SK-N-SH treated with all-trans-retinoic acid at 6 μM for 48 hours (cell line): ENCODE measurements around the gene MYL4.

Experiments used
- ATAC-seq: fragments of 200-7000 bp; cut with Tn5 transposase; 3 replicates; pipeline ENCODE4 v1.9.1; 2020; ENCODE audit warnings: mild to moderate bottlenecking, moderate library complexity
- BACH2 ChIP-seq: fragments of 250-450 bp; sonication (Bioruptor Pico); IDR thresholded peaks from 2 replicates; pipeline ENCODE4 v1.9.0; 2021; ENCODE audit warnings: mild to moderate bottlenecking, borderline replicate concordance
- CREB5 ChIP-seq: fragments of 250-450 bp; sonication (Bioruptor Pico); IDR thresholded peaks from 2 replicates; pipeline ENCODE4 v1.5.1; 2020; ENCODE audit warnings: low read depth, mild to moderate bottlenecking, moderate library complexity
- CSDC2 ChIP-seq: fragments of 250-450 bp; sonication (Bioruptor Pico); IDR thresholded peaks from 2 replicates; pipeline ENCODE4 v1.5.0; 2020; ENCODE audit warnings: mild to moderate bottlenecking, moderate library complexity
- CSRNP3 ChIP-seq: fragments of 250-450 bp; sonication (Bioruptor Pico); IDR thresholded peaks from 2 replicates; pipeline ENCODE4 v1.5.1; 2021; ENCODE audit warnings: mild to moderate bottlenecking, moderate library complexity
- ESRRG ChIP-seq: fragments of 250-450 bp; sonication (Bioruptor Pico); IDR thresholded peaks from 2 replicates; pipeline ENCODE4 v1.6.1; 2021; ENCODE audit warnings: mild to moderate bottlenecking
- GLIS3 ChIP-seq: fragments of 250-450 bp; sonication (Bioruptor Pico); IDR thresholded peaks from 2 replicates; pipeline ENCODE4 v1.5.0; 2020; ENCODE audit warnings: mild to moderate bottlenecking, moderate library complexity
- ISL1 ChIP-seq: fragments of 250-450 bp; sonication (Bioruptor Pico); IDR thresholded peaks from 2 replicates; pipeline ENCODE4 v2.1.2; 2022; ENCODE audit warnings: mild to moderate bottlenecking, moderate library complexity
- OSR1 ChIP-seq: fragments of 250-450 bp; sonication (Bioruptor Pico); IDR thresholded peaks from 2 replicates; pipeline ENCODE4 v1.8.0; 2022; ENCODE audit warnings: moderate library complexity, mild to moderate bottlenecking, inconsistent platforms
- PATZ1 ChIP-seq: fragments of 250-450 bp; sonication (Bioruptor Pico); IDR thresholded peaks from 2 replicates; pipeline ENCODE4 v1.8.0; 2020; ENCODE audit warnings: mild to moderate bottlenecking, moderate library complexity, borderline replicate concordance
- PPARA ChIP-seq: fragments of 250-450 bp; sonication (Bioruptor Pico); IDR thresholded peaks from 2 replicates; pipeline ENCODE4 v1.5.0; 2020; ENCODE audit warnings: mild to moderate bottlenecking, borderline replicate concordance
- RARB ChIP-seq: fragments of 250-450 bp; sonication (Bioruptor Pico); IDR thresholded peaks from 2 replicates; pipeline ENCODE4 v1.8.0; 2021; ENCODE audit warnings: mild to moderate bottlenecking, moderate library complexity
- SNAI2 ChIP-seq: fragments of 250-450 bp; sonication (Bioruptor Pico); IDR thresholded peaks from 2 replicates; pipeline ENCODE4 v1.5.0; 2020; ENCODE audit warnings: mild to moderate bottlenecking, moderate library complexity
- TCF4 ChIP-seq: fragments of 250-450 bp; sonication (Bioruptor Pico); IDR thresholded peaks from 2 replicates; pipeline ENCODE4 v1.8.0; 2021; ENCODE audit warnings: mild to moderate bottlenecking, moderate library complexity, borderline replicate concordance
- TOX ChIP-seq: fragments of 250-450 bp; sonication (Bioruptor Pico); IDR thresholded peaks from 2 replicates; pipeline ENCODE4 v1.8.0; 2021; ENCODE audit warnings: mild to moderate bottlenecking, moderate library complexity, borderline replicate concordance
- TSHZ2 ChIP-seq: fragments of 250-450 bp; sonication (Bioruptor Pico); IDR thresholded peaks from 2 replicates; pipeline ENCODE4 v1.5.0; 2020; ENCODE audit warnings: mild to moderate bottlenecking, moderate library complexity
- ZC3H10 ChIP-seq: fragments of 250-450 bp; sonication (Bioruptor Pico); IDR thresholded peaks from 2 replicates; pipeline ENCODE4 v1.5.1; 2021; ENCODE audit warnings: mild to moderate bottlenecking, moderate library complexity
- ZFP3 ChIP-seq: fragments of 250-450 bp; sonication (Bioruptor Pico); IDR thresholded peaks from 2 replicates; pipeline ENCODE4 v1.5.0; 2020; ENCODE audit warnings: mild to moderate bottlenecking, moderate library complexity
- ZFP30 ChIP-seq: fragments of 450-650 bp; formaldehyde crosslinking; IDR thresholded peaks from 2 replicates; pipeline ENCODE4 v1.5.0; 2022; ENCODE audit warnings: mild to moderate bottlenecking, moderate library complexity
- ZNF565 ChIP-seq: fragments of 450-650 bp; formaldehyde crosslinking; conservative IDR thresholded peaks from 2 replicates; pipeline ENCODE4 v1.5.0; 2020; ENCODE audit warnings: low read depth, mild to moderate bottlenecking, moderate library complexity
- ZNF8 ChIP-seq: fragments of 450-650 bp; formaldehyde crosslinking; IDR thresholded peaks from 2 replicates; pipeline ENCODE4 v1.5.0; 2020; ENCODE audit warnings: mild to moderate bottlenecking, moderate library complexity

MYL4 gene

GRCh38 chr17:47203984-47204721, 5.0 kb upstream of the MYL4 start:
- peak; percentile 14; the same call in 1 of the 3 replicates for ATAC-seq
- TF ChIP-seq TCF4 (CRISPR knock-in tag) (no peak), ISL1 (CRISPR knock-in tag) (no peak), GLIS3 (no peak), ESRRG (CRISPR knock-in tag) (no peak), TSHZ2 (no peak), CSDC2 (CRISPR knock-in tag) (no peak), CSRNP3 (CRISPR knock-in tag) (no peak), ZFP3 (no peak), PPARA (CRISPR knock-in tag) (no peak)

GRCh38 chr17:47204722-47205418, 4.3 kb upstream of the MYL4 start:
- peak; percentile 59 for ATAC-seq
- TF ChIP-seq ESRRG (CRISPR knock-in tag) = no peak
- no peak for TF ChIP-seq ZFP3
- no peak for TF ChIP-seq ZNF8 (CRISPR knock-in tag)
- no peak for TF ChIP-seq ISL1 (CRISPR knock-in tag)
- no peak for TF ChIP-seq GLIS3
- no peak for TF ChIP-seq TSHZ2
- no peak for TF ChIP-seq BACH2 (CRISPR knock-in tag)
- no peak for TF ChIP-seq OSR1 (CRISPR knock-in tag)
- no peak for TF ChIP-seq CSDC2 (CRISPR knock-in tag)
- TF ChIP-seq ZNF565 (CRISPR knock-in tag) = no peak

- TF ChIP-seq CREB5 (CRISPR knock-in tag) = no peak
- TF ChIP-seq ZFP3 = no peak
- TF ChIP-seq ZC3H10 (CRISPR knock-in tag) = no peak
- TF ChIP-seq RARB (CRISPR knock-in tag) = no peak
- TF ChIP-seq SNAI2 = no peak
- no peak for TF ChIP-seq ZFP30
- TF ChIP-seq ZNF8 (CRISPR knock-in tag) = no peak
- TF ChIP-seq TOX = no peak
- no peak for TF ChIP-seq PATZ1 (CRISPR knock-in tag)
- peak; percentile 17; the same call in 2 of the 3 replicates for ATAC-seq
Measured at GRCh38 chr17:47205419-47205963, 3.7 kb upstream of the MYL4 start.
